ENCODE measurements around the gene DUOX1.

DNA sequence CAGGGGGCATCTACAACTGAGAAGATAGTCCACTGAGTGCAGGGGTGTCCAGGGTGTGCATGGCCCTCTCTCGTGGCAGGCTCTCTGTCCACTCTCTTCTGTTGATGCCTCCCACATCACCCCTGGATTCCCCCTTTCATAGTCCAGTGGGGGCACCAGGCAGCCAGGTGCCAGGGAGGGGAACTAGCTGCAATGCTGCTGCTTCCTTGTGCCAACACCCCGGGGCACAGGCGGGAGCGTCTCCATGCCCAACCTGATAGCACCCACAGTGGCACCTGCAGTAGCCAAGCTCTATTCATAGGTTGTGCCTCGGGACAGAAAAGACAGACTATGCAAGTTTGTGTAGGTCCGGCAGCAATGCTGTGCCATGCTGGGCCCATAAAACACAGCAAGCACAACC is 27.6 kb upstream of the DUOX1 start:
- TF ChIP-seq, protein P1, sequence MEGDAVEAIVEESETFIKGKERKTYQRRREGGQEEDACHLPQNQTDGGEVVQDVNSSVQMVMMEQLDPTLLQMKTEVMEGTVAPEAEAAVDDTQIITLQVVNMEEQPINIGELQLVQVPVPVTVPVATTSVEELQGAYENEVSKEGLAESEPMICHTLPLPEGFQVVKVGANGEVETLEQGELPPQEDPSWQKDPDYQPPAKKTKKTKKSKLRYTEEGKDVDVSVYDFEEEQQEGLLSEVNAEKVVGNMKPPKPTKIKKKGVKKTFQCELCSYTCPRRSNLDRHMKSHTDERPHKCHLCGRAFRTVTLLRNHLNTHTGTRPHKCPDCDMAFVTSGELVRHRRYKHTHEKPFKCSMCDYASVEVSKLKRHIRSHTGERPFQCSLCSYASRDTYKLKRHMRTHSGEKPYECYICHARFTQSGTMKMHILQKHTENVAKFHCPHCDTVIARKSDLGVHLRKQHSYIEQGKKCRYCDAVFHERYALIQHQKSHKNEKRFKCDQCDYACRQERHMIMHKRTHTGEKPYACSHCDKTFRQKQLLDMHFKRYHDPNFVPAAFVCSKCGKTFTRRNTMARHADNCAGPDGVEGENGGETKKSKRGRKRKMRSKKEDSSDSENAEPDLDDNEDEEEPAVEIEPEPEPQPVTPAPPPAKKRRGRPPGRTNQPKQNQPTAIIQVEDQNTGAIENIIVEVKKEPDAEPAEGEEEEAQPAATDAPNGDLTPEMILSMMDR (IDR thresholded peaks at IDR 0.05): no peak
- TF ChIP-seq EZH2 (IDR thresholded peaks at IDR 0.05; ENCODE audit: borderline replicate concordance, insufficient read depth, low read depth, low read length, poor library complexity, severe bottlenecking): no peak
